HCT116 (cell line): ENCODE results near the gene MARVELD3. TPM values are rescaled to one million over a fixed set of nuclear protein-coding genes. Genes with fewer than 3 reads are reported as not detected.
A peak's percentile ranks its signal among the peaks of the same experiment; 100 is the strongest.

Source experiments
- ATAC-seq: fragments of 200-7000 bp; cut with Tn5 transposase; 2 replicates; pipeline ENCODE4 v1.9.1; 2020; ENCODE audit warnings: mild to moderate bottlenecking, moderate library complexity
- BruUV-seq: library from RNA; stranded (reverse); fragments of 400-500 nt; replicated peaks from 2 replicates; lab custom pipeline; 2021; lab: Mats Ljungman, UMichigan
- CTCF ChIA-PET: fragments of 300-600 bp; sonication (Branson Sonifier 250); formaldehyde crosslinking; loops from one replicate; lab custom pipeline; 2021; ENCODE audit warnings: antibody characterized with exemption; lab: Charles Lee
- POLR2A ChIA-PET: fragments of 300-600, 350-600 bp; sonication (Branson Sonifier 250); formaldehyde crosslinking; loops from one replicate; lab custom pipeline; 2021; ENCODE audit warnings: antibody characterized with exemption; lab: Charles Lee
- RAD21 ChIA-PET, 2 experiments: fragments of 300-600 bp; sonication (Branson Sonifier 250); formaldehyde crosslinking; loops; one replicate each; lab custom pipeline; 2023; ENCODE audit warnings: low total read pairs in 2 of 2; ENCODE audit not compliant: uncharacterized antibody in 2 of 2, unreplicated experiment in 2 of 2, low non-redundant PET in 1 of 2; lab: Charles Lee
- DNase-seq: peaks from one replicate; pipeline ENCODE4 v3.0.0-alpha.2; 2010; ENCODE audit warnings: low read depth, low spot score
- H2AFZ ChIP-seq: fragments of 200-600 bp; shearing (Covaris generic), sonication (generic); 2 replicates; pipeline ENCODE4 v1.6.1; 2017; ENCODE audit warnings: low read depth, mixed run types, mixed read lengths, antibody characterized with exemption, low read length; ENCODE audit not compliant: poor library complexity, severe bottlenecking
- H3K27ac ChIP-seq: 2 replicates; pipeline ENCODE4 v1.5.1; 2012; ENCODE audit warnings: low read depth, low read length
- H3K27me3 ChIP-seq: fragments of 200-600 bp; sonication (generic); 2 replicates; pipeline ENCODE4 v1.6.1; 2016; ENCODE audit warnings: mixed run types, low read length, mixed read lengths; ENCODE audit not compliant: insufficient read depth
- H3K36me3 ChIP-seq, 2 experiments: fragments of 200-500 bp in 1 of 2; fragments of 200-600 bp in 1 of 2; sonication (Bioruptor generic) in 1 of 2; sonication (generic) in 1 of 2; 2 replicates each; pipeline versions ENCODE4 v1.5.1 to v1.6.1; 2014 to 2016; ENCODE audit warnings: low read length in 2 of 2, inconsistent platforms in 1 of 2, mixed read lengths in 1 of 2, mixed run types in 1 of 2; ENCODE audit not compliant: insufficient read depth in 2 of 2, control insufficient read depth in 1 of 2
- H3K4me1 ChIP-seq, 2 experiments: fragments of 200-600 bp in 1 of 2; sonication (generic) in 1 of 2; 2 replicates each; pipeline versions ENCODE4 v1.5.1 to v1.6.1; 2012 to 2017; ENCODE audit warnings: low read length in 2 of 2, inconsistent platforms in 1 of 2, mild to moderate bottlenecking in 1 of 2, mixed read lengths in 1 of 2, mixed run types in 1 of 2, moderate library complexity in 1 of 2; ENCODE audit not compliant: insufficient read depth in 2 of 2, control insufficient read depth in 1 of 2
- H3K4me2 ChIP-seq: fragments of 200-600 bp; sonication (generic); 2 replicates; pipeline ENCODE4 v1.6.1; 2017; ENCODE audit warnings: mixed run types, low read length, mixed read lengths
- H3K4me3 ChIP-seq, 2 experiments: fragments of 200-600 bp in 1 of 2; sonication (generic) in 1 of 2; replicated peaks in 1 of 2; 2 replicates each; pipeline ENCODE4 v1.5.1; 2011 to 2016; ENCODE audit warnings: low read length in 2 of 2, control low read depth in 1 of 2, low read depth in 1 of 2, mild to moderate bottlenecking in 1 of 2, mixed read lengths in 1 of 2, mixed run types in 1 of 2
- H3K79me2 ChIP-seq: fragments of 200-600 bp; sonication (generic); 2 replicates; pipeline ENCODE4 v1.6.1; 2017; ENCODE audit warnings: mild to moderate bottlenecking, mixed run types, low read length, moderate library complexity, mixed read lengths; ENCODE audit not compliant: insufficient read depth
- H3K9ac ChIP-seq: fragments of 200-600 bp; sonication (generic); 2 replicates; pipeline ENCODE4 v1.6.1; 2016; ENCODE audit warnings: low read length, mixed read lengths
- H3K9me2 ChIP-seq: fragments of 200-600 bp; sonication (generic), shearing (Covaris generic); 2 replicates; pipeline ENCODE4 v1.6.1; 2017; ENCODE audit warnings: mixed run types, mild to moderate bottlenecking, moderate library complexity; ENCODE audit not compliant: insufficient read depth
- H3K9me3 ChIP-seq, 2 experiments: fragments of 200-500 bp in 1 of 2; fragments of 200-600 bp in 1 of 2; sonication (Bioruptor generic) in 1 of 2; sonication (generic) in 1 of 2; 2 replicates each; pipeline ENCODE4 v1.6.1; 2014 to 2017; ENCODE audit warnings: low read length in 2 of 2, mixed read lengths in 2 of 2, inconsistent platforms in 1 of 2, low read depth in 1 of 2, mild to moderate bottlenecking in 1 of 2, mixed run types in 1 of 2, moderate library complexity in 1 of 2; ENCODE audit not compliant: control insufficient read depth in 1 of 2, insufficient read depth in 1 of 2
- H4K20me1 ChIP-seq: fragments of 200-600 bp; sonication (generic), shearing (Covaris generic); 2 replicates; pipeline ENCODE4 v1.6.1; 2017; ENCODE audit warnings: mixed run types, mild to moderate bottlenecking, moderate library complexity; ENCODE audit not compliant: insufficient read depth
- CBX3 ChIP-seq: IDR thresholded peaks from 2 replicates; pipeline ENCODE4 v1.6.1; 2012; ENCODE audit warnings: low read depth
- CEBPB ChIP-seq: IDR thresholded peaks from 2 replicates; pipeline ENCODE4 v1.6.1; 2012; ENCODE audit warnings: low read depth
- CTCF ChIP-seq, 3 experiments: fragments of 200-600 bp in 1 of 3; sonication (generic) in 1 of 3; IDR thresholded peaks in 2 of 3; conservative IDR thresholded peaks in 1 of 3; 2 replicates each; pipeline ENCODE4 v1.5.1; 2012 to 2017; ENCODE audit warnings: low read depth in 2 of 3, low read length in 2 of 3, antibody characterized with exemption in 1 of 3, borderline replicate concordance in 1 of 3, control low read depth in 1 of 3, mild to moderate bottlenecking in 1 of 3, mixed read lengths in 1 of 3, mixed run types in 1 of 3, moderate library complexity in 1 of 3; ENCODE audit not compliant: insufficient read depth in 1 of 3
- EGR1 ChIP-seq: IDR thresholded peaks from 2 replicates; pipeline ENCODE4 v1.6.1; 2012; ENCODE audit warnings: low read depth
- JUND ChIP-seq: IDR thresholded peaks from 2 replicates; pipeline ENCODE4 v1.6.1; 2012
- RAD21 ChIP-seq: IDR thresholded peaks from 2 replicates; pipeline ENCODE4 v1.6.1; 2012; ENCODE audit warnings: low read depth, mild to moderate bottlenecking
- SIN3A ChIP-seq: IDR thresholded peaks from 2 replicates; pipeline ENCODE4 v1.6.1; 2012; ENCODE audit warnings: low read depth
- SRF ChIP-seq: IDR thresholded peaks from 2 replicates; pipeline ENCODE4 v1.6.1; 2012; ENCODE audit warnings: low read depth
- TCF7L2 ChIP-seq: IDR thresholded peaks from 2 replicates; pipeline ENCODE4 v1.7.0; 2011; ENCODE audit warnings: borderline replicate concordance, inconsistent platforms; ENCODE audit not compliant: insufficient read depth, insufficient read length; ENCODE audit errors: extremely low read depth
- ZFX ChIP-seq: fragments of 450-650 bp; IDR thresholded peaks from 2 replicates; pipeline ENCODE4 v1.6.1; 2017
- ZNF274 ChIP-seq: fragments of 200-500 bp; sonication (Bioruptor generic); IDR thresholded peaks from 2 replicates; pipeline ENCODE4 v1.6.1; 2014; ENCODE audit warnings: mild to moderate bottlenecking, low read depth, low read length, inconsistent platforms
- intact Hi-C: fragments of 100-400 bp; cut with micrococcal nuclease; formaldehyde crosslinking; loops from 2 replicates; pipeline ENCODE4 v1.10.0; 2022
- total RNA-seq: library from RNA; stranded (reverse); gene quantifications from one replicate; pipeline ENCODE4 v1.2.1, GENCODE V29; 2021; ENCODE audit not compliant: unreplicated experiment

Gene MARVELD3
- total RNA-seq, 1 experiment from 2014 or later: 20.9 TPM

GRCh38 chr16:71637398-71637797 lies 11.4 kb downstream of the MARVELD3 start:
- H3K4me1 ChIP-seq: no peaks in the 10 kb centered on the region
- H3K9me3 ChIP-seq: no peaks in the 10 kb centered on the region
- H3K4me3 ChIP-seq: no peak overlapping the region
- DNase-seq (no peak), ATAC-seq (no peak)
- POLR2A ChIA-PET: interaction anchor here (1.3 kb wide), 1 partner anchor 11 kb away, joined by 4 read pairs; the partner anchor contains the start of gene MARVELD3
- TF ChIP-seq ZNF274: no peak
- no peak for TF ChIP-seq SIN3A
- TF ChIP-seq CEBPB: no peak
- no peak for TF ChIP-seq TCF7L2
- TF ChIP-seq CBX3: no peak
- no peak for TF ChIP-seq EGR1
- TF ChIP-seq ZFX: no peak
- H3K27ac ChIP-seq: no peak overlapping the region
- no peaks in the 10 kb centered on the region for H3K9me2 ChIP-seq
- no peak overlapping the region for H2AFZ ChIP-seq
- H3K27me3 ChIP-seq: no peaks in the 10 kb centered on the region
- intact Hi-C loops: no loop called here
- peaks cover 0 to 15% of the 10 kb centered on the region in 2 experiments; a peak in 3 of 4 replicates for H3K36me3 ChIP-seq
- no peaks in the 10 kb centered on the region for H4K20me1 ChIP-seq
- no peak overlapping the region for H3K4me2 ChIP-seq
- H3K79me2 ChIP-seq: no peaks in the 10 kb centered on the region
- CTCF ChIA-PET: no interaction called here
- no TSS peak for BruUV-seq
- no peak overlapping the region for H3K9ac ChIP-seq
- RAD21 ChIA-PET: no interaction called here

GRCh38 chr16:71645450-71645849 lies 19.5 kb downstream of the MARVELD3 start:
- peaks cover 0 to 2% of the 10 kb centered on the region in 2 experiments; a peak in 1 of 4 replicates for H3K36me3 ChIP-seq
- ATAC-seq: peak; percentile 89
- DNase-seq: no peak
- ChIA-PET RAD21 (no interaction called here), POLR2A (no interaction called here), CTCF (interaction anchor here (1.1 to 3.0 kb wide), 2 partner anchors 34 to 81 kb away, joined by 3 to 13 read pairs; no protein-coding TSS in a partner anchor)
- no peaks in the 10 kb centered on the region for H3K9me2 ChIP-seq
- no peak overlapping the region for H3K9ac ChIP-seq
- no peak overlapping the region for H3K27ac ChIP-seq
- no peaks in the 10 kb centered on the region for H4K20me1 ChIP-seq
- no peaks in the 10 kb centered on the region for H3K27me3 ChIP-seq
- no TSS peak for BruUV-seq
- no peaks in the 10 kb centered on the region for H3K79me2 ChIP-seq
- no peak overlapping the region for H3K4me2 ChIP-seq
- H3K9me3 ChIP-seq: no peaks in the 10 kb centered on the region
- H2AFZ ChIP-seq: no peak overlapping the region
- H3K4me1 ChIP-seq: no peaks in the 10 kb centered on the region
- no peak overlapping the region for H3K4me3 ChIP-seq
- intact Hi-C loops: no loop called here
- TF ChIP-seq CTCF (IDR thresholded peaks at IDR 0.05 in 2 of 3, conservative IDR thresholded peaks at IDR 0.05 in 1 of 3; ENCODE audit: borderline replicate concordance in 1 of 3, insufficient read depth in 1 of 3, low read depth in 2 of 3, low read length in 2 of 3) (peak; percentile 62 to 69 (median 68)), SRF (no peak), JUND (0 out of 2 replicates have a peak, but pooled peaks have one; percentile 28), RAD21 (peak; percentile 62), CBX3 (0 out of 2 replicates have a peak, but pooled peaks have one; percentile 35)
